HG02798 (cell line): ENCODE measurements around the gene GPR4.
"Not testable (repeated sequence)": the region's sequence is repeated elsewhere in the genome, so short reads cannot be mapped to it uniquely, and the experiment has no call there.

Source experiments
- ATAC-seq: cut with Tn5 transposase; IDR thresholded peaks from one replicate; pipeline ENCODE4 v1.9.1; 2021; ENCODE audit warnings: mild to moderate bottlenecking; ENCODE audit not compliant: unreplicated experiment, poor library complexity

Gene GPR4

DNA sequence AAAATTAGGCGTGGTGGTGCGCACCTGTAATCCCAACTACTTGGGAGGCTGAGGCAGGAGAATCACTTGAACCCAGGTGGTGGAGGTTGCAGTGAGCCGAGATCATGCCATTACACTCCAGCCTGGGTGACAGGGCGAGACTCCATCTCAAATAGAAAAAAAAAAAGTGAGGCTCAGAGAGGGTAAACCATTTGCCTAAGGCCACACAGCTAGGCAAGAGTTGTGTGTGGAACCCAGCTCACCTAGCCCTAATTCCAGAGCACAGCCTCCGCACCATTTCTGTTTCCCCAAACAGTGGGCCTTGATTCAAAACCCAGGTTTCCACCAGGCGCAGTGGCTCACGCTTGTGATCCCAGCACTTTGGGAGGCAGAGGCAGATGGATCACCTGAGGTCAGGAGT, 26.2 kb upstream of the GPR4 start:
- not testable (repeated sequence) for ATAC-seq

GRCh38 chr19:45623984-45624383, 22.0 kb upstream of the GPR4 start:
- no peak for ATAC-seq

DNA sequence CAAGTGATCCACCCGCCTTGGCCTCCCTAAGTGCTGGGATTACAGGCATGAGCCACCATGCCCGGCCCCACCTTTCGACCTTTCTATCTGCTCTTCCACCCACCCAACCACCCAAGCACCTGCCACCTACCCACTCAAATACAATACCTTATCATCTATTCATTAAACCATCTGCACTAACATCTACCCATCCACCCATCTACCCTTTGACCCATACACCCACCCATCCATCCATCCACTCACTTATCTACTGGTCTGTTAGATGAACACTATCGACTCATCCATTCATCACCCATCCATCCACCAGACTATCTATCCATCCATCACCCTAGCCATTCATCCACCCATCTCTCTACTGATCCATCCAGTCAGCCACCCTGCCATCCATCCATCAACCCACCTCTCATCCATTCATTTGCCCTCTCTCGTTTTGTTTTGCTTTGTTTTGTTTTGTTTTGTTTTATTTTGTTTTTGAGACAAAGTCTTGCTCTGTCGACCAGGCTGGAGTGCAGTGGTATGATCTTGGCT, 20.0 kb upstream of the GPR4 start:
- ATAC-seq: no peak

DNA sequence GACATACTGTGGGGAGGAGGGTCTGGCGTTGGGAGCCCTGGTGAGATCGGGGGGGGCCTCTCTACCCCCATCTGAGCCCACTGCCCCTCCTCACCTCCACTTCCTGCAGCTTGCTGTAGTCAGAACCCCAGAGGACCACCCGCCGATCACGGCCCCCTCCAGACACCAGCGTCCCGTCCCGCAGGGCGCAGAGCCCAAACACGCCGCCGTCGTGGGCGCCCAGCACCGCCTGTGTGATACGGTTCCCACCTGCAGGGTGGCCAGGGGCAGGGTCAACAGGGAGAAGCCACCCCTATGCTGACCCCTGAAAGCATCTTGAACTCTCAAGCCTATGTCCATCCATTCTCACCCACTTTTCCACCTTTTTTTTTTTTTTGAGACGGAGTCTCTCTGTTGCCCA, 19.4 kb upstream of the GPR4 start:
- no peak for ATAC-seq

GRCh38 chr19:45616704-45617017, 14.6 kb upstream of the GPR4 start:
- no peak for ATAC-seq

DNA sequence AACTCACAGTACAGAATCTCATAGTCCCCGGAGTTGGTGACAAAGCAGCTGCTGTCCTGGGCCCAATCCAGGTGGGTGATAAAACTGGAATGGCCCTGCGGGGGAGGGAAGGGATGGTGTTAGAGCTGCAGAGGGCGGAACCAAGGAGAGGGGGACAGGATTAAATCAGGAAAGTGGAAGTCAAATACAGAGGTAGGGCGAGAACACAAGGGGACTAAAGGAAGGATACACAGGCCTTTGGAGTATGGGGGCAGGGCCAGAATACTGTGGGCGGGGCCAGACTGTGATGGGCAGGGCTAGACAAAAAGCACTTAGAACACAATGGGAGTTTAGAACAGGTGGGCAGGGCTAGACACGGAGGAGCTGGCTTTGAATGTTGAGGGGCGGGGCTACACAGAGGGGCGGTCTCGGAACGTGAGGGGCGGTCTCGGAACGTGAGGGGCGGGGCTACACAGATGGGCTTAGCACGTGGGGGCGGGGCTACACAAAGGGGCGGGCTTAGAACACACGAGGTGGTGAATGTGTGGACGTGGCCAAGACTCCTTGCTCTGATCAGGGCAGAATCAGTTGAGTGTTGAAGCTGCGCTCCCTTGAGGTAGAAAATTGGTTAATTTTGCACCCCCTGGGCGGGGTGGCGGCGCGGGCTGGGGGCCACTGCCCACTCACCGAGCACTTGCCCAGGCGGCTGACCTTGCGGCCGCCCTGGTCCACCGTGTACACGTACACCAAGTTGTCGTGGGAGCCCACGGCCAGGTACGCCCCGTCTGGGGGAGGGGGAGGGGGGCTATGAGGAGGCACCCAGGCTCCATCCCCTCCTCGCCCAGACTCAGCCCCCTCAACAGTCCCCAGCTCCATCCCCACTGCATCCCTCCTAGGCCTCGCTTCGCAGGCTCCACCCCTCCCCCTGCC, 14.0 kb upstream of the GPR4 start:
- ATAC-seq: peak; percentile 57

DNA sequence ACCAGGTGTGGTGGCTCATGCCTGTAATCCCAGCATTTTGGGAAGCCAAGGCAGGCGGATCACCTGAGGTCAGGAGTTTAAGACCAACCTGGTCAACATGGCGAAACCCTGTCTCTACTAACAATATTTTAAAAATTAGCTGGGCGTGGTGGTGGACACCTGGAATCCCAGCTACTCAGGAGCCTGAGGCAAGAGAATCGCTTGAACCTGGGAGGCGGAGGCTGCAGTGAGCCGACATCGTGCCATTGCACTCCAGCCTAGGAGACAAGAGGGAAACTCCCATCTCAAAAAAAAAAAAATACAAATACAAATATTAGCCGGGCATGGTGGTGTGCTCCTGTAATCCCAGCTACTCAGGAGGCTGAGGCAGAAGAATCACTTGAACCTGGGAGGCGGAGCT, 13.0 kb upstream of the GPR4 start:
- ATAC-seq: not testable (repeated sequence)

DNA sequence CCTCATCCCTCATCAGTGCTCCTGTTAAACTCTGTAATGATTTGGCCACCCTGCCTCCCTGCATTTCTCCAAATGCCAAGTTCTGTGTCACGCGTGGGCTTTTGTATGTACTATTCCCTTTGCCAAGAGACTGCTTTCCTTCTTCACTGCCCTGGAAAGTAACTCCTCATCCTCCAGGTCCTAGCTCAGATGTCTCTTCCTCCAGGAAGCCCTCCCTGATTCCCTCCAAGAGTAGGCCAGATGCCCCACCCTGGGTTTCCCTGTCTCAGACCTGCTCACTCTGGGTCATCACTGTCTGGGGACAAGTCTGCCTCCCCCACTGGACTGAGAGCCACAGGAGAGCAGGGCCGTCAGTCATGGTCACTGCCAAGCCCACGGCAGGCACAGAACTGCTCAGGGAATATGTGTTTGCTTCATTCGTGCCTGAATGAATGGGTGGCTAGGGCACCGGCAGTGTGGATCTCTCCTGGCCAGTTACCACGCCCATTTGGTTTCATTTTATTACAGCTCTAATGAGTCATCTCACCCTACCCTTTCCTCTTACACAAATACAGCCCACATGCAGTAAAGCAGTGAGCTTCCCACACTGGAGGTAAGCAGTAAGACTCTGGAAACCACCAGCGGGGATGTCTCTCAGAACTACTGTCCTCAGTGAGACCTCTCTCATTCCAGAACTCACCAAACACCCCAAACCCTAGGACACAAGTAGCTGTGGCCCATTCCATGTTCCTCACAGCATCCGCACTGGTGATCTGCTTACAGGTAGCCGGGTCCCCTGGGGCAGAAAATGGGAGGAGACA, 12.1 kb upstream of the GPR4 start:
- peak; percentile 55 for ATAC-seq

DNA sequence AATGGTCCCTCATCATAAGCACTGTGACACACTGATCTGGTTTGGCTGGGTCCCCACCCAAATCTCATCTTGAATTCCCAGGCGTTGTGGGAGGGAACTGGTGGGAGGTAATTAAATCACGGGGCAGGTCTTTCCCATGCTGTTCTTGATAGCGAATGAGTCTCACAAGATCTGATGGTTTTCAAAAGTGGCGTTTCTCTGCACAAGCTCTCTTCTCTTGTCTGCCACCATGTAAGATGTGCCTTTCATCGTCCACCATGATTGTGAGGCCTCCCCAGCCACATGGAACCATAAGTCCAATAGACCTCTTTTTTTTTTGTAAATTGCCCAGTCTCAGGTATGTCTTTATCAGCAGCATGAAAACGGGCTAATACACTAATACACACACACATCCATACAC, 6.9 kb upstream of the GPR4 start:
- ATAC-seq: no peak

- ATAC-seq: no peak
Measured at GRCh38 chr19:45607071-45608029, 5.3 kb upstream of the GPR4 start.

GRCh38 chr19:45601115-45601514, 897 bp downstream of the GPR4 start:
- no peak for ATAC-seq

GRCh38 chr19:45600340-45600885, 1.6 kb downstream of the GPR4 start:
- ATAC-seq: no peak

- ATAC-seq: no peak
Measured at GRCh38 chr19:45599286-45599685, 2.7 kb downstream of the GPR4 start.

DNA sequence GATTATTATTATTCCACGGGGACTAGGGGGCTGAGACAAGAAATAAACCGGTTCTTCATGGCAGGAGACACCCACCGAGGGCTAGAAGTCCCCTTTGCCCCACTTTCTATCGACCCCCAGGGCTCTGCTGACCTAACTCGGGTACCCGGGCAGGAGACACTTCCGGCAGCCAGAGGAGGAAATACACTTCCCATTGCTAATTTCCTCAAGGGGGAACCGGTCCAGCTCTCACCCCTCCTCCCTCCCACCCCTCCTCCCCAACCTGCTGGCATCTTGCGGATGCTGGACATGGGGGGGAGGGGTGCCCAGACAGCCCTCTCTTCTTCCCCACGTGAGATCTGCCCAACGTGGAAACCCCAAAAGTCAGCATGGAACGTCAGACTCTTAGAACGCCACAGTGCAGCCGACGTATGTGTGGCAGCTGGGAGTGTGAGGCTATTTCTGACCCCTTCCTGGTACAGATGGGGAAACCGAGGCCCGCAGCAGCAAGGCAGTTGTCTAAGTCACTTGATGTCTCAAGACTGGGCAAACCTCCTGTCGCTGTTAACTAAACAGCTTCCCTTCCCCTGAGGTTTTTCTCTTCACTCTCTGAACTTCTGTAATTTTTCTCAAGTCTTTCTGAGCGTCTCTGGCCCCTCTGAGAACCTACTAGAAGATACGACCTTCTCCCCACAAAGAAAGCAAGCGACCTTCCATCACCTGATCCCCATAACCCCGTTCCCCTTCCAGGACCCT, 3.6 kb downstream of the GPR4 start:
- no peak for ATAC-seq

DNA sequence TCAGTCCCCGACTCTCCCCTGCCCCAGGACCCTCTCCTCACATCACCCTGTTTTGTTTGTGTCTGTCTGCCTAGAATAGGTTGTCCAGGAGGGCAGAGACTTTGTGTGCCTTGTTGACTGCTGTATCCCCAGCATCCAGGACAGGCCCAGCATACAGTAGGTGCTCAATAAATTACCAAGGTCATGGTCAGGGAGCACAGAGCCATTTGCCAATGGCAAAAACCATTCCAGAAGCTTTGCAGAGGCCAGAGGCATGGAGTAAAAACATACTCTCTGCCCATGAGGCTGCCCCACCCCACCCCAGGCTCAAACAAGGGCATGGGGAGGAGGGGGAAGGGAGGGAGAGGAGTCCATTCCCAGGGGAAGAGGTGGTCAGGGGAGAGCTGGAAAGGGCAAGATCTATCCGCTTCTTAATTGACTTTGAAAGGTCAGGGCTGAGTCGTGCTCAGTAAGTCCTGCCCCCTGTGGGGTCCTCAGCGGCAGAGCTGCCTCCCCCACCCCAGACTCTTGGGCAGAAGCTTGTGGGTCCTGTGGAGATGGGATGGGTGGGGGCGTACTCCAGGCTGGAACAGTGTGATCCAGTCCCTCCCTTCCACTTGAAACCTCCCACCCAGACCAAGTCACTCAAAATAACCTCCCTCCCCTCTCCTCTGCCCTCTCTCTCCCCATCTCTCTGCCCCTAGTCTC, 4.4 kb downstream of the GPR4 start:
- ATAC-seq: no peak

- ATAC-seq: no peak
Measured at GRCh38 chr19:45595814-45596213, 6.2 kb downstream of the GPR4 start.

GRCh38 chr19:45593520-45593919, 8.5 kb downstream of the GPR4 start:
- no peak for ATAC-seq

DNA sequence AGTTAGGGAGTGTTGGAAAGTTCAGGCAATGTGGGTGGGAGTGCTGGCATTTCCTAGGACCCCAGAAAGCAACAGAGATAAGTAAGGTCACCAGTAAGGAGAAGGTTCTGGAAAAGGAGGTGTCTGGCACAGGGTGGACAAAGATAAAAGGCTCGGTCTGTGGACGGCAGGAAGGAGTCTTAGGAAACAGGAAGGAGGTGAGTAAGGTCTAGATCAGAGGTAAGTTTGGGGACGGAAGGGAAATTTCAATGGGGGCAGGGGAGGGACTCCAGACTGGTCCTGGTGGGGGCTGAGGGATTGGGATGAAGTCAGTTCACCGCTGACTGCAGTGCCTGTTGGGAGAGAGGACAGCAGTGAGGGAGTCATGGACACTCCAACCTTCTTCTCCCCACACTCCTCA, 9.6 kb downstream of the GPR4 start:
- no peak for ATAC-seq

DNA sequence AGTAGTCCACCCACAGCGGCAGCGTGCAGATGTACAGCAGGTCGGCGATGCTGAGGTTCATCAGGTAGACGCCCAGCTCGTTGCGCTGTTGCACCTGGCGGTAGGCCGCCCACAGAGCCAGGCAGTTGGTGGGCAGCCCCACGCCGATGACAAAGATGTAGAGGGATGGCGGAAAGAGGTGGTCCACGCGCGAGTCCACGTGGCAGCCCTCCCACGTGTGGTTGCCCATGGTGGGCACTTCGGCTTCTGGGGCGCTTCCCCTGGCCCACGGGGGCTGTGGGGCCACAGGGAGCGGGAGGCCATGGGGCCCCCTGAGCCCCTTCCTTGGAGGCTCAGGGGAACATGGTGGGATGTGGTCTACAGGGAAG, 10.4 kb downstream of the GPR4 start:
- no peak for ATAC-seq
